Muscle of leg (tissue), 11 donors: ENCODE measurements around the gene GRK3. TPM values are rescaled to one million over a fixed set of nuclear protein-coding genes. Genes with fewer than 3 reads are reported as not detected.
"Not testable (repeated sequence)": the region's sequence is repeated elsewhere in the genome, so short reads cannot be mapped to it uniquely, and the experiment has no call there.

Experiments used
- DNase-seq: peaks from one replicate; pipeline ENCODE4 v3.0.0; 2013
- H3K27ac ChIP-seq: one replicate; pipeline ENCODE4 v1.5.1; 2013; ENCODE audit warnings: mild to moderate bottlenecking, low read length, control low read depth
- H3K27me3 ChIP-seq: one replicate; pipeline ENCODE4 v1.6.1; 2013; ENCODE audit warnings: low read length; ENCODE audit not compliant: control insufficient read depth, insufficient read depth
- H3K36me3 ChIP-seq: one replicate; pipeline ENCODE4 v1.6.1; 2013; ENCODE audit warnings: low read length; ENCODE audit not compliant: control insufficient read depth, insufficient read depth
- H3K4me1 ChIP-seq: one replicate; pipeline ENCODE4 v1.6.1; 2013; ENCODE audit warnings: low read length; ENCODE audit not compliant: control insufficient read depth, insufficient read depth
- H3K4me3 ChIP-seq: one replicate; pipeline ENCODE4 v1.5.1; 2013; ENCODE audit warnings: low read length, control low read depth
- H3K9me3 ChIP-seq: replicated peaks from 2 replicates; pipeline ENCODE4 v1.6.1; 2013; ENCODE audit warnings: low read depth, low read length; ENCODE audit not compliant: control insufficient read depth
- WGBS: methylation state at CpG from one replicate; pipeline ENCODE4 v1.1.5; 2013; ENCODE audit warnings: missing lambda C conversion rate; ENCODE audit not compliant: insufficient coverage; 5-methylcytosine and 5-hydroxymethylcytosine counted together
- polyA plus RNA-seq, 8 donors: library from polyadenylated mRNA; unstranded; fragments of 120-200 nt; gene quantifications; one replicate each; pipeline versions ENCODE4 v1.2.1 to v1.2.3, GENCODE V29; 2013; ENCODE audit warnings: inconsistent platforms in 1 of 8, low replicate concordance in 1 of 8; ENCODE audit not compliant: insufficient read length in 8 of 8, insufficient read depth in 1 of 8
- total RNA-seq: library from RNA; stranded (reverse); fragments of 120-200 nt; gene quantifications from one replicate; pipeline ENCODE4 v1.2.4, GENCODE V29; 2013

The GRK3 gene
- total and polyA plus RNA-seq, 9 donors, result 5.7 to 9.0 (median 7.2) TPM

DNA sequence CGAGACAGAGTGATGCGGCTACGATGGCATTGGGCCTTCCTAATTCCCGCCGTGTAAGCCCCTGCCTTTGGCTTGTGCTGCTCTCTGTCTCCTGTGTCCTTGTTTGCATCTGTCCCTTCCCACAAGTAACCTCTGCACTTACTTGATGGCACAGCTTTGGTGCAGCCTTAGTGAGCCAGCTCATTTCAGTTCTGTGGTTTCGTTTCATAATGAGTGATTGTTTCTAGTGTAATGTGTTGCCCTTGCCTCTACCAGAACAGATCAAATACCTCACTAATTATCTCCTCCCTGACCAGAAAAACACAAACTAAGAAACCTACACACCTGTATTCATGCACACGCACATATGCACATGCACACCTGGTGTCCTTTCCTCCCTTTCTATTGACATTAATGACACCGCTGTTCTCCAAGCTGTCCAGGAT is 58.8 kb downstream of the GRK3 start:
- Histone ChIP-seq H3K36me3 (no peaks in the 10 kb centered on the region), H3K4me3 (no peak overlapping the region), H3K9me3 (no peaks in the 10 kb centered on the region), H3K27me3 (no peaks in the 10 kb centered on the region), H3K27ac (no peak overlapping the region), H3K4me1 (peaks cover 2% of the 10 kb centered on the region)
- DNase-seq, result no peak
- WGBS, result 97% methylated on average over 7 of the region's 8 CpGs

GRCh38 chr22:25623851-25624250 is 59.4 kb downstream of the GRK3 start:
- Histone ChIP-seq H3K4me1 (peaks cover 2% of the 10 kb centered on the region), H3K27me3 (no peaks in the 10 kb centered on the region), H3K4me3 (no peak overlapping the region), H3K27ac (no peak overlapping the region), H3K36me3 (no peaks in the 10 kb centered on the region), H3K9me3 (no peaks in the 10 kb centered on the region)
- WGBS, result 88% methylated on average over 7 of the region's 7 CpGs
- no peak for DNase-seq

DNA sequence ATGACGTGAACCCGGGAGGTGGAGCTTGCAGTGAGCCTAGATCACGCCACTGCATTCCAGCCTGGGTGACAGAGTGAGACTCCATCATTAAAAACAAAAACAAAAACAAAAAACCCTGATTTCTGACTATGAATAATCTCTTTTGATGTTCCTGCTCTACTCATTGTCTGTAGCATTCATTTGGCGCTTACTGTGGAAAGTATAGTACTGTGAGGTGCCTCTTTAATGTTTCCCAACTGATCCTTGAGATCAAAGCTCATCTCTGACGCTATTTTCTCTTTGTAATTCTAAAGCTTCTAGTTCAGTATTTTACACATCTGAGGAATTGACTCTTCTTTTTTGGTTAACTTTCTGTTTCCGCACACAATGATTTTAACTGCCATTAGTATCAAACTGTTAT is 60.0 kb downstream of the GRK3 start:
- H3K27me3 ChIP-seq, result no peaks in the 10 kb centered on the region
- no peaks in the 10 kb centered on the region for H3K36me3 ChIP-seq
- H3K9me3 ChIP-seq, result no peaks in the 10 kb centered on the region
- WGBS, result 92% methylated on average over 2 of the region's 6 CpGs
- no peak overlapping the region for H3K4me3 ChIP-seq
- peaks cover 3% of the 10 kb centered on the region for H3K4me1 ChIP-seq
- no peak overlapping the region for H3K27ac ChIP-seq
- DNase-seq, result no peak

DNA sequence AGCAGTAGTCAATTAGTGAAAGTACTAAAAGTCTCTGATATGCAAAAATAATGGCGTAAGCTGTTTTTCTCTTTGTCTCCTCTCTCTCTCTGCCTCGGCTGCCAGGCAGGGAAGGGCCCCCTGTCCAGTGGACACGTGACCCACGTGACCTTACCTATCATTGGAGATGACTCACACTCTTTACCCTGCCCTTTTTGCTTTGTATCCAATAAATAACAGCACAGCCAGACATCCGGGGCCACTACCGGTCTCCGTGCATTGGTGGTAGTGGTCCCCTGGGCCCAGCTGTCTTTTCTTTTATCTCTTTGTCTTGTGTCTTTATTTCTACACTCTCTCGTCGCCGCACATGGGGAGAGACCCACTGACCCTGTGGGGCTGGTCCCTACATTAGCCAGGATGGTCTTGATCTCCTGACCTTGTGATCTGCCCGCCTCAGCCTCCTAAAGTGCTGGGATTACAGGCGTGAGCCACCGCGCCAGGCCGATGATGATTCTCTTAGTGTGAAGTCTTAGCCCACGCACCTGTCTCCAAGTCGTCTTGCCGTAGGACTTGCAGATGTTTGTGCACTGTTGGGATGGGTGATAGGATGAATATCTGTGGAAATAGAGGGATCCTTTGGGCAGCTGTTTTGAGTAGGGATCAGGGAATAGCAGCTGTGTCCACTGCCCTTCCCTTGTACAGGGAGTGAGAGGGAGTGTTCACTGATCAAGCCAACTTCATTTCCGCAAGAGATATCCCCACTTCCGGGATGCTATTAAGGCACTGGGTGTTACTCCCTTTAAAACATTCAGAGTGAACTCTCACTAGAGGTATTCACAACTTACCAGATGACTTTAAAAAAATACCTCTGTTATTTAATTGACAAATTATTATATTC is 61.5 kb downstream of the GRK3 start:
- peak; percentile 19 for DNase-seq

GRCh38 chr22:25626624-25626990 is 62.1 kb downstream of the GRK3 start:
- no peaks in the 10 kb centered on the region for H3K9me3 ChIP-seq
- no peak overlapping the region for H3K27ac ChIP-seq
- DNase-seq, result no peak
- no peaks in the 10 kb centered on the region for H3K27me3 ChIP-seq
- no peak overlapping the region for H3K4me3 ChIP-seq
- no CpG with 5 or more reads among the region's 4 CpGs for WGBS
- H3K4me1 ChIP-seq, result peaks cover 4% of the 10 kb centered on the region
- H3K36me3 ChIP-seq, result no peaks in the 10 kb centered on the region

More for the DNA sequence above, 61.5 kb downstream of the GRK3 start:
- not testable (repeated sequence) for H3K4me3 ChIP-seq, H3K9me3 ChIP-seq, H3K36me3 ChIP-seq, H3K27ac ChIP-seq, H3K27me3 ChIP-seq, H3K4me1 ChIP-seq
- 88% methylated on average over 13 of the region's 20 CpGs for WGBS

- Histone ChIP-seq H3K36me3 (no peaks in the 10 kb centered on the region), H3K27ac (no peak overlapping the region), H3K4me1 (peaks cover 4% of the 10 kb centered on the region), H3K9me3 (no peaks in the 10 kb centered on the region), H3K27me3 (no peaks in the 10 kb centered on the region), H3K4me3 (no peak overlapping the region)
- WGBS, result 39% methylated on average over 2 of the region's 4 CpGs
- peak; percentile 18 for DNase-seq
Observed at GRCh38 chr22:25627271-25627852, 62.9 kb downstream of the GRK3 start.

- H3K36me3 ChIP-seq, result no peaks in the 10 kb centered on the region
- no peaks in the 10 kb centered on the region for H3K27me3 ChIP-seq
- H3K4me1 ChIP-seq, result peaks cover 4% of the 10 kb centered on the region
- WGBS, result no CpG with 5 or more reads among the region's 3 CpGs
- DNase-seq, result no peak
- H3K4me3 ChIP-seq, result no peak overlapping the region
- H3K9me3 ChIP-seq, result no peaks in the 10 kb centered on the region
- no peak overlapping the region for H3K27ac ChIP-seq
Observed at GRCh38 chr22:25628494-25628893, 64.0 kb downstream of the GRK3 start.

GRCh38 chr22:25629613-25630012 is 65.1 kb downstream of the GRK3 start:
- Histone ChIP-seq H3K4me1 (peaks cover 4% of the 10 kb centered on the region), H3K36me3 (no peaks in the 10 kb centered on the region), H3K4me3 (no peak overlapping the region), H3K27me3 (no peaks in the 10 kb centered on the region), H3K27ac (no peak overlapping the region), H3K9me3 (no peaks in the 10 kb centered on the region)
- DNase-seq, result no peak
- WGBS, result no CpG with 5 or more reads among the region's 2 CpGs

- no peak for DNase-seq
- no peak overlapping the region for H3K4me3 ChIP-seq
- no peaks in the 10 kb centered on the region for H3K27me3 ChIP-seq
- no peak overlapping the region for H3K27ac ChIP-seq
- no peaks in the 10 kb centered on the region for H3K36me3 ChIP-seq
- 56% methylated on average over 3 of the region's 5 CpGs for WGBS
- no peaks in the 10 kb centered on the region for H3K9me3 ChIP-seq
- H3K4me1 ChIP-seq, result peaks cover 4% of the 10 kb centered on the region
Observed at GRCh38 chr22:25630447-25630846, 66.0 kb downstream of the GRK3 start.

GRCh38 chr22:25636323-25636722 is 71.8 kb downstream of the GRK3 start:
- H3K9me3 ChIP-seq, result peaks cover 2% of the 10 kb centered on the region
- DNase-seq, result no peak
- H3K27ac ChIP-seq, result no peak overlapping the region
- H3K27me3 ChIP-seq, result no peaks in the 10 kb centered on the region
- H3K4me1 ChIP-seq, result no peaks in the 10 kb centered on the region
- H3K4me3 ChIP-seq, result no peak overlapping the region
- peaks cover 5% of the 10 kb centered on the region for H3K36me3 ChIP-seq
- WGBS, result no CpG with 5 or more reads among the region's 2 CpGs
